Dermis blood vessel endothelial cell (primary cell): ENCODE data around the gene SLFN11. TPM values are rescaled to one million over a fixed set of nuclear protein-coding genes. Genes with fewer than 3 reads are reported as not detected.

Experiments
- total RNA-seq: library from RNA; depleted of rRNA; stranded (reverse); fragments of >200 nt; gene quantifications from 2 replicates; pipeline ENCODE4 v1.2.3, GENCODE V29; 2014

SLFN11 gene
- total RNA-seq, 1 donor from 2014 or later: 103 TPM

Other genes starting within 250 kb of the SLFN11 start
- 22.6 and 28.0 TPM in 2 replicates for gene NLE1, start 231.3 kb downstream of the SLFN11 start, total RNA-seq
- not detected in 2 replicates for gene UNC45B, start 225.8 kb downstream of the SLFN11 start, total RNA-seq
- not detected in 2 replicates for gene SLC35G3, start 179.2 kb downstream of the SLFN11 start, total RNA-seq
- gene SLFN5, start 130.5 kb downstream of the SLFN11 start, total RNA-seq: 40.8 and 68.0 TPM in 2 replicates
- gene SLFN12, start 58.9 kb upstream of the SLFN11 start, total RNA-seq: 63.5 and 75.6 TPM in 2 replicates
- 3.2 and 5.8 TPM in 2 replicates for gene SLFN13, start 75.1 kb upstream of the SLFN11 start, total RNA-seq
- under 0.01 and 0.05 TPM in 2 replicates for gene SLFN12L, start 164.1 kb upstream of the SLFN11 start, total RNA-seq
- not detected in 2 replicates for gene SLFN14, start 187.2 kb upstream of the SLFN11 start, total RNA-seq
- gene PEX12, start 204.9 kb upstream of the SLFN11 start, total RNA-seq: 3.7 and 3.9 TPM in 2 replicates
- 110 and 203 TPM in 2 replicates for gene AP2B1, start 213.7 kb upstream of the SLFN11 start, total RNA-seq